ENCODE data around the gene SNCB. TPM values are rescaled to one million over a fixed set of nuclear protein-coding genes. Genes with fewer than 3 reads are reported as not detected.

The SNCB gene
- total RNA-seq, 1 donor from 2014 or later = 0.16 TPM

DNA sequence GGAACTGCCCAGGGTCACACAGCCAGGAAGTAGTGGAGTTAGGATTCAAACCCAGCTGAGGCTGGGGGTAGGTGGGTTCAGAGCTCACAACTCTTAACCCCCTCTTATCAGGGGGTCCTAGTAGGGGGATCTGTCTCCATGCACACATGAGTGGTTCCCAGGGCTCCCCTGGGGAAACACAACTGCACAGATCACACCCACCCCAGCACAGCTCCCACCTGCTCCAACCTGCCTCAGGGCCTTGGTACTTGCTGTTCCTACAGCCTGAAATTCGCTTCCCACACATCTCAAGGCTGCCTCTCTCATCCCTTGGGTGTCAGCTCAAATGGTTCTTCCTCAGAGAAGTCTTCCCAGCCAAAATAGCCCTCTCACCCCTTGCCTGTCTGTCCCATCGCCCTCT, 4.8 kb downstream of the SNCB start:
- no peak for DNase-seq (ENCODE audit: low read depth)

DNA sequence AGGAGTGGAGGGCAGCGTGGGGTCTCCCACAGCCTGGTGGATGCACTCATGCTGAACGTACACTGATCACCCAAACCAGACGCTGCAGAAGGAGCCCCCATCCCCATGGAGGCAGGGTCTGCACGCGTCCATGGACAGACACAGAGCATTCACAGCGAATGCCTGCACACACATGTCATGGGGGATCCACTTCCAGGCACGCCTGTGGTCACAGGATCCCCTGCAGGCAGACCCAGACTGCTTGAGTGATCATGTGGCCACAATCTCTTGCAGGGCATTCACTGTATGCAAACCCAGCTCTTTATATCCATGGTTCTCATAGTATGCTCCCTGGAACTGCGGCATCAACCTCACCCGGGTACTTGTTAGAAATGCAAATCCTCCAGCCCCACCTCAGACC, 5.4 kb downstream of the SNCB start:
- DNase-seq (ENCODE audit: low read depth) = no peak

DNA sequence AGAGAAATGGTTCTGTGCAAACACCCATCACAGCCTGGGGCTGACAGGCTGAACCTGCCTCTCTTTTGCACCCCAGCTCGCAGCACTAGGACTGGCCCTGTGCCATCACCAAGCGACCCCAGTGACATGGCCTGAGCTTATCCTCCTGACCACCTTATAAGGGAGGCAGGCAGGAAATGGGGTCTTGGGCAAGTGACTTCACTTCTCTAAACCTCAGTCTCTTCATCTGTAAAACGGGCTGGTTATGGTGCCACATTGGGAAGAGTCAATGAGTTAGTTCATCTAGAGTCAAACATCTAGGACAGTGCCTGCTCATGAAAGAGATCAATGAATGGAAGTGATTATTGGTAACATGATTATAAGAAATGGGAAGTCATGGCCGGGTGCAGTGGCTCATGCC, 6.2 kb downstream of the SNCB start:
- no peak for DNase-seq (ENCODE audit: low read depth)

- DNase-seq (ENCODE audit: low read depth) = peak; percentile 94
Observed at GRCh38 chr5:176621661-176622079, 8.7 kb downstream of the SNCB start.

DNA sequence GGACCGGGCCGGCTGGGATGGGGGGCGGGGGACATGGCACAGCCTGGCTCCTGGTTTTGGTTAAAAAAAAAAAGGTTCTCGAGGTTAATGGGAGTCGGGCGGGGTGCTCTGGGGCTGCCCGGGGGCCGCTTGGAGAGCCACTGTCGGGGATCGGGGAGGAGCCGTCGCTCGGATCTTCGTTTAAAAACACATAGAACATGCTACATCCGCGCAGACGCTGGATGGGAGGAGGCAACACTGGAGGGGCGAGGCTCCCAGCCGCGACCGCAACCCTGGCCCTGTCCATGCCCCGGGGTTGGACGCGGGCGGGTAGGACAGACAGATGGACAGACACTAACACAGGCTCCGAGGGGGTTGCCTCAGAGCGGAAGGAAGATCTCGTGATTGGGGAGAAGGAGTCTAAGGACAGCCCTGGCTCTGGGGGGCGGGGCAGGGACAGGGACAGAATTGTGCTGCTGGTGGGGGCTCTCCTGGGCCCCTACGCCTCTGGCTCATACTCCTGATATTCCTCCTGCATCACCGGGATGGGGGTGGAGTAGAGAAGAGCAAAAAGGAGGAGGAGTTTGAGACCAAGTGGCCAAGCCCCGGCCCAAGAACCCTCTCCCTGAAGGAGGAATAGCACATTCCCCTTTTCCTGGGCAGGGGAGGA, 9.9 kb downstream of the SNCB start:
- peak; percentile 93 for DNase-seq (ENCODE audit: low read depth)

DNA sequence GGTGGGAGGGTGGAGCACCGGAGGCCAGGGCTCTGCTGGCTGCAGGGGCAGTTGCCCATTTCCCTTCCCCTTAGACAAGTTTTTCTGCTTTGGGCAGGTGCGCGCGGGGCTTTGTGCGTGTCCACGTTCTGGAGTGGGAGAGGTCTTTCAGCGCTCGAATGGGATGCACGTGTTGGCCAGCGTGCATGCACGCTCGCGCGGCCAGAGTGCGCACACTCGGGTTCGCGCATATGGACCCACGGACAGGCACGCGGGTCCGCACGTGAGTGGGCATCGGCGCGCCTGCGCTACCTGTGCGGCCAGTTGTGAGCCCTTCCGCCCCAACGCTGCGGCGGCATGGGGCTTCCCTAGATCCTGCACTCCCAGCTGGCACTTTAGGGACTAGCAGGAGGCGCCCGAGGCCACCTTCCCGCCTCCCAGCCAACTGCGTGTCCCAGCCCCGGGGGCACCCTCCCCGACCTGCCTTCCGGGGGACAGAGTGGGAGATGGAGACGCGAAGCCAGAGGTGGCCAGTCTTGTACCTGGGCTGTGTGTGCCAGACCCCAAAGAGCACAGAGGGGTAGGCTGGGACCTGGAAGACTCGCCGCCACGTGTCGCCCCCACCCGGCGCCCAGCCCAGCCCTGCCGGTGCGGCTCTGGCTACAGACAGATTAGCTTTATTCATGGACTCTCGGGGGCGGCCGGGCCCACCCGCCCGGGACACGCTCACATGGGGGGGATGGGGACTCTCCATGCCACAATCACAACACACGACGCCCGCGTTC, 10.6 kb downstream of the SNCB start:
- no peak for DNase-seq (ENCODE audit: low read depth)

- DNase-seq (ENCODE audit: low read depth) = peak; percentile 52
Observed at GRCh38 chr5:176619203-176619568, 11.1 kb downstream of the SNCB start.

DNA sequence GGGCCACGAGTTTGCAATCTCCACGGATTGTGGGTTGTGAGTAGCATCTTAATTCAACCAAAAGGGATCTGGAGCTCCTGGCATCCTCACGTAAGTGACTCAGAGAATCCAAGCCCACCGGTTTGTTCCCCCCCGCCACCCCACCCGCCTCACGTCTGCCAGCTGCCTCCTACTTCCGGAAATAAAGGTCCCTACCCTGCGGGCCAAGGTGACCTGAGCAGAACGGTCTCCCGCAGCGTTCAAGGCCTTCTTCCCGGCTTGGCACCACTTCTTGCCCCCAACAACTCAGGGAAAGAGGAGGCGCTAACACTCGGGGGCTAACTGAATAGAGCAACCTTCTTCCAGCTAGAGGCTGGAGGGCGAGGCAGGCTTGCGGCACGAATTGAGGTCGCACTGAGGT, 11.6 kb downstream of the SNCB start:
- no peak for DNase-seq (ENCODE audit: low read depth)

DNA sequence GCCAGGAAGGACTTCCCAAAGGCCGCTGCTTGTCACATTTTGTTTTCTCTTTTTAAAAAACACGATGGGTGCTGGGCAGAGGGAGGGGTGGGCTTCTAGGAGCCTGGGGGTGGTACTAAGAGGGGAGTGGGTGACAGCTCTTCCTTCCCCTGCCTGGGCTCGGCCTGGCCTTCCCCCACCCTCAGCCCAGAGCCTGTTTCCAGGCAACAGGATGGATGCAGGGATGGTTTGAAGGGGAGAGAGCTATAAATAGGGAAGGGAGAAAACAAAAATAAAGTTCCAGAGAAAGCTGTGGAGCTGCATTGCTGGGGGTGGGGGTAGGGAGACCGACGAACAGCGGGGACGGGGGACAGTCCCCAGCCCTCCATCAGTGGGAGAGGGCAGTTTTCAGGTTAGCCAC, 13.8 kb downstream of the SNCB start:
- peak; percentile 36 for DNase-seq (ENCODE audit: low read depth)

GRCh38 chr5:176614805-176615478, 15.4 kb downstream of the SNCB start:
- peak; percentile 89 for DNase-seq (ENCODE audit: low read depth)

GRCh38 chr5:176612855-176613254, 17.5 kb downstream of the SNCB start:
- DNase-seq (ENCODE audit: low read depth) = no peak

- no peak for DNase-seq (ENCODE audit: low read depth)
Observed at GRCh38 chr5:176612008-176612407, 18.3 kb downstream of the SNCB start.

DNA sequence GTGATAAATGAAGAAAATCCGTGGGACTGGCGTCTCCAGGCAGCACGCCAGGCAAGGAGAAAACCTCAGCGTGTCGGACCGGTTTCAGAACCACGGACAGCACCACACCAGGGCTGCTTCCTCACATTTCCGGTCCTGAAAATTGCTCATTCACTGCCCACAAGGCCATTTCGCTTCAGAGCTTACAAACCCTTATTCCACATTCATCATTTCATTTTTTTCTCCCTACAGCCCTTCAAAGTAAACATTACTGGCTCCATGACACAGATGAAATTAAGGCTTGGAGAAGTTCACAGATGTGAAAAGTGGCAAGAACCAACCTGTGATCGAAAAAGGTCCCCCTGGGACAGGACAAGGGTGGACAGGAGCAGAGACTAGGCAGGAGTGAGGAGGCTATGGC, 18.9 kb downstream of the SNCB start:
- DNase-seq (ENCODE audit: low read depth) = peak; percentile 89

- DNase-seq (ENCODE audit: low read depth) = no peak
Observed at GRCh38 chr5:176610435-176610773, 19.9 kb downstream of the SNCB start.

DNA sequence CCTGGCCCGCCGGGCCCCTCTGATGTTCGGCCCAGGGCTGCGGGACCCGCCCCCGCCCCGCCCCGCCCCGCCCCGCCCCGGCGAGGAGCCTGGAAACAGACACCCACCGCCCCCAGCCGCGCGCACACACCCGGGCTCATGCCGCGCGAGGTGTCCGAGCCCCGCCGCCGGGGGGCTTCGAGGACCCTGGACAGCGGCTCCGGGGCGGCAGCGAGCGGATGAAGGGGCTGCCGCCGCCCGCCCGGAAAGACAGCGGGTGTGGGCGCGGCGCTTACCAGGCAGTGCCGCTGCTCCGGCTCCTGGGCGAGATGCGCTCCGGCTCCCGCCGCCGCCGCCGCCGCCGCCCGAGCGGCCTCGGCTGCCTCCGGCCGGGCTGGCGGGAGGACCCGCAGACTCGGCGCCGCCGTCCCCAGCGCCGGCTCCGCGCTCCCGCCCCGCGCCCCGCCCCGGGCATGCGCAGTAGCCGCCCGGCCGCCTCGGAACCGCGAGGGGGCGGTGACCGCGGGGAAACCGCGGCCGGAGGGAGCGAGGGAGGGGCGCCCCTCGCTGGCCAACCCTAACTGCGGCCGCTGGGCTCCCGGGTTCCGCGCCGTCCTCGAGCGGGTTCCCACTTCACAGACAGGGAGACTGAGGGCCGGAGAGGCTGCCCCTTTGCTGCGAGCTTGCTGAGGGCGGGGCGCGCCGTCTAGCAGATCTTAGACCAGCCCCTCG, 20.5 kb downstream of the SNCB start, which contains the start of gene GPRIN1:
Gene GPRIN1 (minus strand): TSS at position 433 of the 711 bp plus-strand sequence. CDS start 10,322 bp downstream, outside the sequence.
- peak; percentile 66 for DNase-seq (ENCODE audit: low read depth)

DNA sequence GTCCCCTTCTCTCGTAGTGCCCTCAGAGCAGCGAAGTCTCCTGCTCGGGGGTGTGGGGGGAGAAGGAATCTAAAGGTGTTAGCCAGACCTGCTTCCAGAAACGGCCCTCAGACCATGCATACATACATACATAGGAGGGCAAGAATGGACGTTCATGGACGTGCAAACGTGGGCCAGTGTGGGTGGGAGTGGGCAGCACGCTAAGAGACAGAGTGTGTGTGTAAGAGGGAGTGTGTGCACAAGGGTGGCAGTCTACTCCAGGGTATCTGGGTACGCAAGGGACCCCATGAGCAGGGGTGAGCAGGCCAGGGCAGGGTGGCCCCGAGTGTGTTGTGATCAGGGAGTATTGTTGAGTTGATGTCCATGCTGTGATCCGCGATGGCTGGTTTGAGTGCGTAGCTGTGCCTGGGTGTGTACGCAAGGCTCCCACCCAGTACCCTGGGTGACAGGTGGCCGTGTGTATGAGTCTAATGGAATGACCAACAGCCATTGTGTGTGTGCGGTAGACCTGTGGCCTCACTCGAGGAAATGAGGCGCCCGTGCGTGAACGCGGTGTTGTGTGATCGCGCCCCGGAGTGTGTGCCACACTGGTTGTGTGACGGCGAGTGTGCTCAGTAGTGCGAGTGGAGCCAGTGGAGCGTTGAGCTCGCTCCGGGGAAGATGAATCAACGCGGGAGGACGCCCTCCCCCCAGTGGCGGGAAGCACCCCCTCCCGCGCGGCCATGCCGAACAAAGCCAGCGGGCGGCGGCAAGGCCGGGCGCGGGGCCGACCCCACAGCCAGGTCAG, 21.2 kb downstream of the SNCB start:
- DNase-seq (ENCODE audit: low read depth) = no peak

GRCh38 chr5:176608142-176608705, 22.1 kb downstream of the SNCB start:
- no peak for DNase-seq (ENCODE audit: low read depth)

- DNase-seq (ENCODE audit: low read depth) = no peak
Observed at GRCh38 chr5:176606875-176607274, 23.5 kb downstream of the SNCB start.

GRCh38 chr5:176606032-176606431, 24.3 kb downstream of the SNCB start:
- DNase-seq (ENCODE audit: low read depth) = no peak

DNA sequence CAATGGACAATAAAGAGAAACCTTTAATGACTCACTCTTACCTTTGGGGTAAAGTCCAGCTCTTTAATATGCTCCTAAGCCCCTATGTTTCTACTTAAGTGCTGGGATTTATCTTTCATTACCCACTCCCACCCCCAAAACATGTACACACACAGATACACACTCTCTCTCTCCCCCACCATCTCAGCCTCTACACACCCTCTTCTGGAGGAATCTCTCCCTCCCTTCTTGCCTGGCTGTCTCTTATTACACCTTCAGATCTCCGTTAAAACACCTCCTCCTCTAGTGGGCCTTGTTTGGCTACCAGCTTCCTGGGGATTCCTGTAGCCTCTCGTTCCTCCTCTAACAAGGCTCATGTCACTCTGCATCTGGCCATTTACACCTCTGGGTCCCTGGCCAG, 27.2 kb downstream of the SNCB start:
- DNase-seq (ENCODE audit: low read depth) = no peak

All from myocyte (in vitro differentiated cells).